Measurements from ENCODE around the gene HIBCH. TPM values are rescaled to one million over a fixed set of nuclear protein-coding genes. Genes with fewer than 3 reads are reported as not detected.

The HIBCH gene
- total and polyA plus RNA-seq, 2 of the 13 experiments (the other 11 are each of a cell fraction or from before 2014, with no cell fraction given), result 18.8 to 49.5 TPM

DNA sequence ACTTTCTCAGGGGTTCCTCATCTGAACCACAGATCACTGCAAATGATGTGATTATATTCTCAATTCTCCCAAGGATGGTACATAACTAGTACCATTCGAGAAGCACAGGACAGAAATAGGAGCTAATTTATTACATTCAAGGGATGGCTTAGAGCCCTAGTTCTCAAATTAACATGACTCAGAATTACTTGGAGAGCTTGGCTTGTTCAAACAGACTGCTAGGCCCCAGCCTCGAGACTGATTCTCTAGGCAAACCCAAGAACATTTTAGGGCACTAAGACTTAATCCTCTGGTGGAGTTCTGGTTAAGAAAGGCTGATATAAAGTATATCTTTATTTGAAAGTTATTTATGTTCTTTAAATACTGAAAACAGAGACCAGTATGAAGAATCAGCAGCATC, 35.8 kb downstream of the HIBCH start:
- no peaks in the 10 kb centered on the region for H3K79me2 ChIP-seq (ENCODE audit: insufficient read depth, low read length)
- peaks cover 16% of the 10 kb centered on the region for H3K4me1 ChIP-seq (ENCODE audit: insufficient read depth, low read length)
- no peaks in the 10 kb centered on the region for H3K9me3 ChIP-seq (ENCODE audit: low read length)
- no peak for TF ChIP-seq ZNF879 (CRISPR knock-in tag; IDR thresholded peaks at IDR 0.05)
- no peak for TF ChIP-seq NRL (CRISPR knock-in tag; IDR thresholded peaks at IDR 0.05; ENCODE audit: borderline replicate concordance)
- TF ChIP-seq GATAD1 (CRISPR knock-in tag; IDR thresholded peaks at IDR 0.05), result no peak
- H3K4me2 ChIP-seq (ENCODE audit: low read depth, low read length), result no peak overlapping the region
- FAIRE-seq, result peak; percentile 15
- H3K27me3 ChIP-seq (ENCODE audit: control insufficient read depth in 1 of 2, insufficient read depth in 2 of 2, low read length in 2 of 2), result no peaks in the 10 kb centered on the region
- no peak overlapping the region for H2AFZ ChIP-seq (ENCODE audit: low read length)
- DNase-seq (ENCODE audit: low spot score), result no peak
- ATAC-seq, result no peak
- in situ Hi-C loops (cut with HindIII; ENCODE audit: extremely low pct_ligation_motif_present, low pct_unique_long_range_greater_than_20kb), result no loop called here
- no peak overlapping the region for H3K9ac ChIP-seq (ENCODE audit: insufficient read depth, low read depth, low read length)
- intact Hi-C loops (cut with micrococcal nuclease; ENCODE audit: unreplicated experiment), result no loop called here
- ChIA-PET CTCF (ENCODE audit: low intra/inter-chr PET ratio, low total read pairs) (no interaction called here), POLR2A (no interaction called here)
- H3K36me3 ChIP-seq (replicated peaks in 1 of 2; ENCODE audit: control insufficient read depth in 1 of 2, insufficient read depth in 2 of 2, low read length in 2 of 2), result peaks cover 5 to 36% of the 10 kb centered on the region in 2 experiments
- BruUV-seq (replicated peaks), result no TSS peak
- no peak overlapping the region for H3K27ac ChIP-seq (ENCODE audit: extremely low read length, insufficient read depth, low read length)
- WGBS (ENCODE audit: low lambda C conversion rate), result 95% methylated on average over 2 of the region's 2 CpGs
- no peak overlapping the region for H3K4me3 ChIP-seq (replicated peaks in 1 of 3; ENCODE audit: insufficient read depth in 1 of 3, low read depth in 2 of 3, low read length in 3 of 3)
- no peaks in the 10 kb centered on the region for H4K20me1 ChIP-seq (ENCODE audit: insufficient read depth, low read length)

DNA sequence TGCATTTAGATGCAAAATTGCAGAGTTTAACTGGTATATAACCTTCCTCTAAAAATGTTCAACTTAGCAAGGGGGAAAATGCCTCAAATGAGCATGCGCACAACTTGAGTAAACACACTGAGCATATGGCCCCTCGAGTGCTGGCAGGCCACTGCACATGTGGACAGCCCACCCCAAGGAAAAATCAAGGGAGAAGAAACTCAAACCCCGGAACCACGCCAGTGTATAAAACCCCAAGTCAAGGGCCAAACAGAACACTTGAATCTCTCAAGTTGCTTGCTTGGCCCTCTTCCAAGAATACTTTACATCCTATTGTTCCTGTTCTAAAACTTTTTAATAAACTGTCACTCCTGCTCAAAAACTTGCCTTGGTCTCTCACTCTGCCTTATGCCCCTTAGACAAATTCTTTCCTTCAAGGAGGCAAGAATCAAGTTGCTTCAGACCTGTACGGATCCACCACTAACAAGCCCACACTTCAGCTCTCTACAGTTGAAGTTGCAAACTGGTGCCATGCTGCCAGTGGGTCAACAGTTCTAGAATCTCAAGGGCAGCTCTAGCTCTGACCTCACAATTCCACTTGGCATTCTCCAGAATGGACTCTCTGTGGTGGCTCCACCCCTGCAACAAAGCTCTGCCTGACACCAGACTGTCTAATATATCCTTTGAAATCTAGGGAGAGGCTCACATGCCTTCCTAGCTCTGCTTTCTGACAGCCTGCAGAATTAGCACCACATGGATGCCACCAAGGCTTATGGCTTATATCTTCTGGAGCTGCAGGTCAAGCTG, 38.9 kb downstream of the HIBCH start:
- TF ChIP-seq, protein P1, sequence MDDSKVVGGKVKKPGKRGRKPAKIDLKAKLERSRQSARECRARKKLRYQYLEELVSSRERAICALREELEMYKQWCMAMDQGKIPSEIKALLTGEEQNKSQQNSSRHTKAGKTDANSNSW (CRISPR knock-in tag; IDR thresholded peaks at IDR 0.05; ENCODE audit: borderline replicate concordance), result no peak
- TF ChIP-seq, protein P2, sequence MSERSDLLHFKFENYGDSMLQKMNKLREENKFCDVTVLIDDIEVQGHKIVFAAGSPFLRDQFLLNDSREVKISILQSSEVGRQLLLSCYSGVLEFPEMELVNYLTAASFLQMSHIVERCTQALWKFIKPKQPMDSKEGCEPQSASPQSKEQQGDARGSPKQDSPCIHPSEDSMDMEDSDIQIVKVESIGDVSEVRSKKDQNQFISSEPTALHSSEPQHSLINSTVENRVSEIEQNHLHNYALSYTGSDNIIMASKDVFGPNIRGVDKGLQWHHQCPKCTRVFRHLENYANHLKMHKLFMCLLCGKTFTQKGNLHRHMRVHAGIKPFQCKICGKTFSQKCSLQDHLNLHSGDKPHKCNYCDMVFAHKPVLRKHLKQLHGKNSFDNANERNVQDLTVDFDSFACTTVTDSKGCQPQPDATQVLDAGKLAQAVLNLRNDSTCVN (CRISPR knock-in tag; IDR thresholded peaks at IDR 0.05; ENCODE audit: borderline replicate concordance), result peak; percentile 80; the same call in 1 of the 2 replicates
- no peak for TF ChIP-seq REL (CRISPR knock-in tag; conservative IDR thresholded peaks at IDR 0.05)
- Histone ChIP-seq H3K4me2 (ENCODE audit: low read depth, low read length) (no peak overlapping the region), H3K4me1 (ENCODE audit: insufficient read depth, low read length) (peaks cover 18% of the 10 kb centered on the region), H3K9me3 (ENCODE audit: low read length) (no peaks in the 10 kb centered on the region), H3K27me3 (ENCODE audit: control insufficient read depth in 1 of 2, insufficient read depth in 2 of 2, low read length in 2 of 2) (no peaks in the 10 kb centered on the region), H3K4me3 (replicated peaks in 1 of 3; ENCODE audit: insufficient read depth in 1 of 3, low read depth in 2 of 3, low read length in 3 of 3) (no peak overlapping the region), H3K27ac (ENCODE audit: extremely low read length, insufficient read depth, low read length) (no peak overlapping the region), H4K20me1 (ENCODE audit: insufficient read depth, low read length) (no peaks in the 10 kb centered on the region), H3K9ac (ENCODE audit: insufficient read depth, low read depth, low read length) (no peak overlapping the region), H3K36me3 (replicated peaks in 1 of 2; ENCODE audit: control insufficient read depth in 1 of 2, insufficient read depth in 2 of 2, low read length in 2 of 2) (peaks cover 5 to 20% of the 10 kb centered on the region in 2 experiments; a peak in 3 of 5 replicates), H2AFZ (ENCODE audit: low read length) (no peak overlapping the region), H3K79me2 (ENCODE audit: insufficient read depth, low read length) (no peaks in the 10 kb centered on the region)
- DNase-seq (ENCODE audit: low spot score), result no peak
- CTCF ChIA-PET (ENCODE audit: low intra/inter-chr PET ratio, low total read pairs), result no interaction called here
- intact Hi-C loops (cut with micrococcal nuclease; ENCODE audit: unreplicated experiment) (no loop called here), in situ Hi-C loops (cut with HindIII; ENCODE audit: extremely low pct_ligation_motif_present, low pct_unique_long_range_greater_than_20kb) (no loop called here)
- over 99% methylated on average over 5 of the region's 5 CpGs for WGBS (ENCODE audit: low lambda C conversion rate)
- POLR2A ChIA-PET, result interaction anchor here (1.5 kb wide), 1 partner anchor 39 kb away, joined by 6 read pairs; the partner anchor contains the start of gene HIBCH
- ATAC-seq, result no peak
- BruUV-seq (replicated peaks), result no TSS peak
- no peak for FAIRE-seq
